PC-3 (cell line): ENCODE measurements around the gene NCOA7. TPM values are rescaled to one million over a fixed set of nuclear protein-coding genes. Genes with fewer than 3 reads are reported as not detected.

Experiments used
- ATAC-seq: fragments of 200-7000 bp; cut with Tn5 transposase; 2 replicates; pipeline ENCODE4 v1.9.1; 2020; ENCODE audit warnings: mild to moderate bottlenecking, moderate library complexity
- BruUV-seq: library from RNA; stranded (reverse); fragments of 400-500 nt; replicated peaks from 2 replicates; lab custom pipeline; 2021; lab: Mats Ljungman, UMichigan
- CTCF ChIA-PET: fragments of 300-600 bp; sonication (Branson Sonifier 250); formaldehyde crosslinking; loops from one replicate; lab custom pipeline; 2022; ENCODE audit warnings: antibody characterized with exemption; lab: Charles Lee
- POLR2A ChIA-PET: fragments of 300-600 bp; sonication (Branson Sonifier 250); formaldehyde crosslinking; loops from one replicate; lab custom pipeline; 2022; ENCODE audit warnings: antibody characterized with exemption; ENCODE audit not compliant: unreplicated experiment; lab: Charles Lee
- DNase-seq: peaks from one replicate; pipeline ENCODE4 v3.0.0-alpha.2; 2015
- H2AFZ ChIP-seq: fragments of 300-600 bp; sonication (generic); 2 replicates; pipeline ENCODE4 v1.6.0; 2016; ENCODE audit warnings: antibody characterized with exemption, low read length
- H3F3A ChIP-seq: fragments of 300-600 bp; sonication (generic); one replicate; pipeline ENCODE4 v1.6.0; 2017; ENCODE audit warnings: antibody characterized with exemption, low read length, control low read depth, mild to moderate bottlenecking; ENCODE audit not compliant: unreplicated experiment
- H3K27ac ChIP-seq: fragments of 300-600 bp; sonication (generic); 2 replicates; pipeline ENCODE4 v1.5.1; 2016; ENCODE audit warnings: mild to moderate bottlenecking, low read length
- H3K27me3 ChIP-seq: fragments of 300-600 bp; sonication (generic); 2 replicates; pipeline ENCODE4 v1.6.1; 2016; ENCODE audit warnings: low read length, mixed read lengths
- H3K36me3 ChIP-seq: fragments of 300-600 bp; sonication (generic); 2 replicates; pipeline ENCODE4 v1.6.1; 2016; ENCODE audit warnings: low read depth, mixed run types, low read length, mixed read lengths
- H3K4me1 ChIP-seq: fragments of 300-600 bp; sonication (generic); 2 replicates; pipeline ENCODE4 v1.5.1; 2016; ENCODE audit warnings: low read length; ENCODE audit not compliant: insufficient read depth
- H3K4me2 ChIP-seq: fragments of 300-600 bp; sonication (generic); 2 replicates; pipeline ENCODE4 v1.6.0; 2016; ENCODE audit warnings: low read length
- H3K4me3 ChIP-seq: fragments of 300-600 bp; sonication (generic); 2 replicates; pipeline ENCODE4 v1.5.1; 2016; ENCODE audit warnings: mild to moderate bottlenecking, low read length, mixed read lengths
- H3K79me2 ChIP-seq: fragments of 300-600 bp; sonication (generic); 2 replicates; pipeline ENCODE4 v1.6.1; 2017; ENCODE audit warnings: low read length, mixed read lengths
- H3K9ac ChIP-seq: fragments of 300-600 bp; sonication (generic); 2 replicates; pipeline ENCODE4 v1.6.0; 2016; ENCODE audit warnings: mild to moderate bottlenecking, low read length
- H3K9me2 ChIP-seq: fragments of 300-600 bp; sonication (generic); replicated peaks from 2 replicates; pipeline ENCODE4 v1.6.1; 2016; ENCODE audit warnings: mixed run types, low read length, mixed read lengths
- H3K9me3 ChIP-seq: fragments of 300-600 bp; sonication (generic); 2 replicates; pipeline ENCODE4 v1.6.1; 2016; ENCODE audit warnings: low read length, mixed read lengths
- H4K20me1 ChIP-seq: fragments of 300-600 bp; sonication (generic); 2 replicates; pipeline ENCODE4 v1.6.1; 2016; ENCODE audit warnings: low read length, mixed read lengths
- CTCF ChIP-seq: fragments of 300-600 bp; sonication (generic); conservative IDR thresholded peaks from 2 replicates; pipeline ENCODE4 v1.5.1; 2017; ENCODE audit warnings: antibody characterized with exemption, low read depth, mild to moderate bottlenecking, low read length
- EZH2 ChIP-seq: fragments of 300-600 bp; sonication (generic); IDR thresholded peaks from one replicate; pipeline ENCODE4 v1.6.1; 2017; ENCODE audit warnings: antibody characterized with exemption, mild to moderate bottlenecking, low read length; ENCODE audit not compliant: unreplicated experiment
- EZH2phosphoT487 ChIP-seq: fragments of 300-600 bp; sonication (generic); IDR thresholded peaks from 2 replicates; pipeline ENCODE4 v1.6.1; 2018; ENCODE audit warnings: mild to moderate bottlenecking, antibody characterized with exemption, low read length, borderline replicate concordance
- intact Hi-C: fragments of 100-400 bp; cut with micrococcal nuclease; formaldehyde crosslinking; loops from 2 replicates; pipeline ENCODE4 v1.9.0; 2023
- total RNA-seq: library from RNA; depleted of rRNA; stranded (reverse); fragments of >200 nt; gene quantifications from 2 replicates; pipeline ENCODE4 v1.2.3, GENCODE V29; 2014

NCOA7 gene
- total RNA-seq, 1 experiment from 2014 or later, result 13.4 TPM

- BruUV-seq, result no TSS peak
- H3F3A ChIP-seq, result no peaks in the 10 kb centered on the region
- intact Hi-C loops, result loop anchor here (5.0 kb wide), 1 partner anchor 80 kb away; no protein-coding TSS in a partner anchor
- peak overlapping the region; percentile 95 for H3K4me2 ChIP-seq
- no peaks in the 10 kb centered on the region for H3K27me3 ChIP-seq
- no peak overlapping the region for H3K27ac ChIP-seq
- H3K9ac ChIP-seq, result no peak overlapping the region
- H3K79me2 ChIP-seq, result peaks cover 27% of the 10 kb centered on the region
- peaks cover 48% of the 10 kb centered on the region for H3K4me1 ChIP-seq
- H2AFZ ChIP-seq, result no peak overlapping the region
- no peaks in the 10 kb centered on the region for H4K20me1 ChIP-seq
- ChIA-PET POLR2A (interaction anchor here (0.7 kb wide), 1 partner anchor 461 kb away, joined by 3 read pairs; no protein-coding TSS in a partner anchor), CTCF (interaction anchor here (0.6 to 1.5 kb wide), 4 partner anchors 65 to 182 kb away, joined by 3 to 4 read pairs (median 4); partner anchors contain the start of gene HINT3)
- H3K36me3 ChIP-seq, result no peaks in the 10 kb centered on the region
- H3K9me2 ChIP-seq, result no peaks in the 10 kb centered on the region
- ATAC-seq, result no peak
- peak overlapping the region; percentile 91; the same call in 1 of the 2 replicates for H3K4me3 ChIP-seq
- no peaks in the 10 kb centered on the region for H3K9me3 ChIP-seq
- DNase-seq, result no peak
- TF ChIP-seq EZH2phosphoT487, result no peak
Measured at GRCh38 chr6:125792172-125792571, 1.4 kb downstream of the NCOA7 start.

GRCh38 chr6:125792680-125793079 is 1.9 kb downstream of the NCOA7 start:
- H3K79me2 ChIP-seq, result peaks cover 27% of the 10 kb centered on the region
- POLR2A ChIA-PET, result no interaction called here
- no peaks in the 10 kb centered on the region for H3F3A ChIP-seq
- no peak overlapping the region for H3K27ac ChIP-seq
- TF ChIP-seq CTCF, result no peak
- TF ChIP-seq EZH2phosphoT487, result no peak
- no peak for TF ChIP-seq EZH2
- no TSS peak for BruUV-seq
- H3K9me3 ChIP-seq, result no peaks in the 10 kb centered on the region
- H3K9me2 ChIP-seq, result no peaks in the 10 kb centered on the region
- intact Hi-C loops, result loop anchor here (5.0 kb wide), 1 partner anchor 80 kb away; no protein-coding TSS in a partner anchor
- ATAC-seq, result no peak
- no peaks in the 10 kb centered on the region for H3K36me3 ChIP-seq
- H4K20me1 ChIP-seq, result no peaks in the 10 kb centered on the region
- no peaks in the 10 kb centered on the region for H3K27me3 ChIP-seq
- no peak overlapping the region for H3K4me3 ChIP-seq
- peak overlapping the region; percentile 95; the same call in 1 of the 2 replicates for H3K4me2 ChIP-seq
- H3K4me1 ChIP-seq, result peaks cover 53% of the 10 kb centered on the region
- DNase-seq, result no peak
- H2AFZ ChIP-seq, result no peak overlapping the region
- no peak overlapping the region for H3K9ac ChIP-seq
- CTCF ChIA-PET, result interaction anchor here (1.5 kb wide), 1 partner anchor 159 kb away, joined by 4 read pairs; no protein-coding TSS in a partner anchor

- Histone ChIP-seq H3K4me1 (peaks cover 59% of the 10 kb centered on the region), H4K20me1 (no peaks in the 10 kb centered on the region), H2AFZ (no peak overlapping the region), H3K9ac (no peak overlapping the region), H3K9me2 (no peaks in the 10 kb centered on the region), H3K79me2 (peaks cover 27% of the 10 kb centered on the region), H3F3A (no peaks in the 10 kb centered on the region), H3K4me3 (no peak overlapping the region), H3K27ac (no peak overlapping the region), H3K9me3 (no peaks in the 10 kb centered on the region), H3K36me3 (no peaks in the 10 kb centered on the region), H3K4me2 (peak overlapping the region; percentile 60; the same call in 1 of the 2 replicates), H3K27me3 (no peaks in the 10 kb centered on the region)
- BruUV-seq, result no TSS peak
- ChIA-PET CTCF (no interaction called here), POLR2A (no interaction called here)
- DNase-seq (no peak), ATAC-seq (no peak)
- TF ChIP-seq EZH2phosphoT487 (no peak), EZH2 (no peak), CTCF (no peak)
- intact Hi-C loops, result loop anchor here (5.0 kb wide), 1 partner anchor 79 kb away; no protein-coding TSS in a partner anchor
Measured at GRCh38 chr6:125793280-125793679, 2.5 kb downstream of the NCOA7 start.
